Adrenal gland (tissue), 19 donors: Measurements from ENCODE around the gene GALNT7. TPM values are rescaled to one million over a fixed set of nuclear protein-coding genes. Genes with fewer than 3 reads are reported as not detected.
"Not testable (repeated sequence)": the region's sequence is repeated elsewhere in the genome, so short reads cannot be mapped to it uniquely, and the experiment has no call there.

Source experiments
- DNase-seq, 7 donors: peaks; one replicate each; pipeline ENCODE4 v3.0.0-alpha.2; 2019 to 2020
- H3K27ac ChIP-seq, 5 donors: fragments of 200-600 bp; sonication (generic) in 4 of 5; 1 replicate in 3 of 5; 2 replicates in 2 of 5; pipeline versions ENCODE4 v1.5.1 to v1.8.0; 2016 to 2020; ENCODE audit warnings: mild to moderate bottlenecking in 1 of 5
- H3K27me3 ChIP-seq: fragments of 200-600 bp; 2 replicates; pipeline ENCODE4 v1.8.0; 2021
- H3K36me3 ChIP-seq, 2 donors: fragments of 200-600 bp; replicated peaks in 1 of 2; 1 replicate in 1 of 2; 2 replicates in 1 of 2; pipeline versions ENCODE4 v1.5.1 to v1.8.0; 2018 to 2022
- H3K4me1 ChIP-seq, 2 donors: fragments of 200-600 bp; replicated peaks in 1 of 2; 1 replicate in 1 of 2; 2 replicates in 1 of 2; pipeline versions ENCODE4 v1.5.1 to v1.8.0; 2018 to 2021
- H3K4me3 ChIP-seq, 4 donors: fragments of 200-600 bp; sonication (generic) in 3 of 4; one replicate each; pipeline ENCODE4 v1.5.1; 2016 to 2018
- H3K9me3 ChIP-seq, 3 donors: fragments of 200-600 bp; sonication (generic) in 1 of 3; replicated peaks in 1 of 3; 1 replicate in 2 of 3; 2 replicates in 1 of 3; pipeline versions ENCODE4 v1.5.1 to v1.8.0; 2016 to 2021
- CTCF ChIP-seq, 6 experiments: fragments of 450-650 bp in 4 of 6; fragments of 200-600 bp in 2 of 6; sonication (generic) in 1 of 6; IDR thresholded peaks; 1 replicate in 5 of 6; 2 replicates in 1 of 6; pipeline versions ENCODE4 v1.5.1 to v1.8.0; 2016 to 2021; ENCODE audit warnings: antibody characterized with exemption in 6 of 6, mild to moderate bottlenecking in 2 of 6, moderate library complexity in 1 of 6
- POLR2A ChIP-seq, 2 donors: fragments of 450-650 bp; IDR thresholded peaks; one replicate each; pipeline ENCODE4 v1.6.1; 2017; ENCODE audit warnings: antibody characterized with exemption in 2 of 2, mild to moderate bottlenecking in 2 of 2, moderate library complexity in 1 of 2
- WGBS, 4 donors: extraction: QIAGEN DNeasy Blood & Tissue Kit in 2 of 4; methylation state at CpG; one replicate each; pipeline versions ENCODE4 v1.1.5 to v1.1.7; 2013 to 2017; 5-methylcytosine and 5-hydroxymethylcytosine counted together
- intact Hi-C, 2 donors: fragments of 100-400 bp; cut with DNase I; formaldehyde crosslinking; loops; one replicate each; pipeline versions ENCODE4 v1.14.1 to v1.15.0; 2022 to 2023
- long read RNA-seq, 10 donors: library from polyadenylated mRNA in 3 of 10; unstranded in 2 of 10; stranded (forward) in 1 of 10; transcript quantifications; one replicate each; pipeline ENCODE4 v2.0.0 and lab custom pipeline, GENCODE V29; 2021 to 2026
- polyA plus RNA-seq, 3 donors: library from polyadenylated mRNA; stranded (reverse); fragments of 200-250 nt in 2 of 3; fragments of 350-450 nt in 1 of 3; fragmentation: Illumina TruSeq in 1 of 3; extraction: RNeasy Lipid Tissue Mini Kit (QIAGEN cat#74804) in 1 of 3; gene quantifications; one replicate each; pipeline ENCODE4 v1.2.3, GENCODE V29; 2013 to 2014
- total RNA-seq, 9 donors: library from RNA; depleted of rRNA in 4 of 9; stranded (reverse); fragments of >200 nt in 4 of 9; fragments of 120-200 nt in 1 of 9; fragmentation: NEBNext Ultra II Directional in 1 of 9; extraction: Animal tissue kit (Norgen Biotek cat#: 25700) in 1 of 9; gene quantifications; one replicate each; pipeline versions ENCODE4 v1.1.0 to v1.2.4, GENCODE V29; 2013 to 2023
- donor health status: healthy with polysubstance abuse.
- donor health status: Bipolar disorder and iron deficiency.
- donor health status: DM: yes; HTN: yes; CAD: no.
- donor health status: DM: no; HTN: no; CAD: no.
- donor health status: DM: no; HTN: no; CAD: no.
- donor health status: DM: yes; HTN: yes; CAD: no.

The GALNT7 gene
- total RNA-seq (10 to 100 TPM in 6 of 9 donors, 1 to 10 TPM in 3; 4.4 to 21.9 (median 10.6) TPM), polyA plus RNA-seq (10 to 100 TPM in 1 of 3 donors, 1 to 10 TPM in 2; 7.8 to 10.2 (median 8.7) TPM)
- long read RNA-seq, donor 1, full-length matches to known transcripts = 2 of 2 reads
- long read RNA-seq, donor 1, partial matches to known transcripts = 0 of 2 reads
- long read RNA-seq, donor 1, other reads (novel, unspliced or antisense) = 0 of 2 reads
- long read RNA-seq, donor 2, full-length matches to known transcripts = 9 of 9 reads
- long read RNA-seq, donor 2, partial matches to known transcripts = 0 of 9 reads
- long read RNA-seq, donor 2, other reads (novel, unspliced or antisense) = 0 of 9 reads
- long read RNA-seq, donor 3, full-length matches to known transcripts = 6 of 6 reads
- long read RNA-seq, donor 3, partial matches to known transcripts = 0 of 6 reads
- long read RNA-seq, donor 3, other reads (novel, unspliced or antisense) = 0 of 6 reads
- long read RNA-seq, donor 4, full-length matches to known transcripts = 3 of 4 reads
- long read RNA-seq, donor 4, partial matches to known transcripts = 1 of 4 reads
- long read RNA-seq, donor 4, other reads (novel, unspliced or antisense) = 0 of 4 reads
- long read RNA-seq, donor 5, full-length matches to known transcripts = 10 of 25 reads
- long read RNA-seq, donor 5, partial matches to known transcripts = 1 of 25 reads
- long read RNA-seq, donor 5, other reads (novel, unspliced or antisense) = 14 of 25 reads
- long read RNA-seq, donor 6, partial matches to known transcripts = 1 of 2 reads
- long read RNA-seq, donor 6, other reads (novel, unspliced or antisense) = 0 of 2 reads
- long read RNA-seq, donor 7, full-length matches to known transcripts = 1 of 1 reads
- long read RNA-seq, donor 7, partial matches to known transcripts = 0 of 1 reads
- long read RNA-seq, donor 7, other reads (novel, unspliced or antisense) = 0 of 1 reads
- long read RNA-seq, donor 8, full-length matches to known transcripts = 7 of 12 reads
- long read RNA-seq, donor 8, partial matches to known transcripts = 5 of 12 reads
- long read RNA-seq, donor 8, other reads (novel, unspliced or antisense) = 0 of 12 reads
- long read RNA-seq, donor 9, full-length matches to known transcripts = 8 of 16 reads
- long read RNA-seq, donor 9, partial matches to known transcripts = 8 of 16 reads
- long read RNA-seq, donor 9, other reads (novel, unspliced or antisense) = 0 of 16 reads
- long read RNA-seq, donor 10, full-length matches to known transcripts = 5 of 5 reads
- long read RNA-seq, donor 10, partial matches to known transcripts = 0 of 5 reads
- long read RNA-seq, donor 10, other reads (novel, unspliced or antisense) = 0 of 5 reads

- peaks cover 0 to 11% of the 10 kb centered on the region in 2 donors for H3K4me1 ChIP-seq
- 0% methylated on average over 25 to 63 of the region's 64 CpGs for WGBS, 4 donors
- no peaks in the 10 kb centered on the region for H3K9me3 ChIP-seq
- peak; percentile 51 to 79 (median 67) for DNase-seq
- TF ChIP-seq CTCF (IDR thresholded peaks at IDR 0.05) = no peak
- TF ChIP-seq POLR2A (IDR thresholded peaks at IDR 0.05) = no peak
- no peaks in the 10 kb centered on the region for H3K36me3 ChIP-seq
- H3K27me3 ChIP-seq = no peaks in the 10 kb centered on the region
- intact Hi-C loops = no loop called here
- peak within 1 kb of the TSS; percentile 2 to 95 (median 72) for H3K4me3 ChIP-seq
- peak within 1 kb of the TSS; percentile 37 to 94 (median 80) for H3K27ac ChIP-seq
These were observed at the start of gene GALNT7 for GRCh38 chr4:173168396-173169177. Gene GALNT7 (plus strand): TSS chr4:173168811. CDS start chr4:173168836, 25 bp downstream.

GRCh38 chr4:173118819-173119218 lies 49.8 kb upstream of the GALNT7 start:
- DNase-seq, H3K36me3 ChIP-seq, H3K27ac ChIP-seq, H3K27me3 ChIP-seq, H3K4me3 ChIP-seq, H3K9me3 ChIP-seq, H3K4me1 ChIP-seq, intact Hi-C loops: not testable (repeated sequence)
- WGBS, 4 donors = 83 to 95% (median 90%) methylated on average over 2 of the region's 2 CpGs

GRCh38 chr4:173119818-173120217 lies 48.8 kb upstream of the GALNT7 start:
- no peak for DNase-seq
- H3K4me3 ChIP-seq = no peak overlapping the region
- no peak for TF ChIP-seq CTCF (IDR thresholded peaks at IDR 0.05)
- TF ChIP-seq POLR2A (IDR thresholded peaks at IDR 0.05) = no peak
- no peaks in the 10 kb centered on the region for H3K36me3 ChIP-seq
- no peaks in the 10 kb centered on the region for H3K9me3 ChIP-seq
- intact Hi-C loops = no loop called here
- H3K27ac ChIP-seq = no peak overlapping the region
- WGBS, 4 donors = 53 to 63% (median 58%) methylated on average over 3 of the region's 3 CpGs
- no peaks in the 10 kb centered on the region for H3K4me1 ChIP-seq
- no peaks in the 10 kb centered on the region for H3K27me3 ChIP-seq

GRCh38 chr4:173121076-173121561 lies 47.5 kb upstream of the GALNT7 start:
- intact Hi-C loops = no loop called here
- DNase-seq = no peak
- H3K27me3 ChIP-seq = no peaks in the 10 kb centered on the region
- no peaks in the 10 kb centered on the region for H3K4me1 ChIP-seq
- no peak overlapping the region for H3K4me3 ChIP-seq
- H3K9me3 ChIP-seq = no peaks in the 10 kb centered on the region
- H3K27ac ChIP-seq = no peak overlapping the region
- WGBS, 4 donors = 37 to 57% (median 42%) methylated on average over 3 of the region's 3 CpGs
- TF ChIP-seq POLR2A (IDR thresholded peaks at IDR 0.05) (no peak), CTCF (IDR thresholded peaks at IDR 0.05) (no peak)
- H3K36me3 ChIP-seq = no peaks in the 10 kb centered on the region
